ENCODE measurements around the gene SERPINA4. TPM values are rescaled to one million over a fixed set of nuclear protein-coding genes. Genes with fewer than 3 reads are reported as not detected.

Gene SERPINA4
- polyA plus RNA-seq, 1 of the 3 experiments (the other 2 are of a cell fraction), result not detected

DNA sequence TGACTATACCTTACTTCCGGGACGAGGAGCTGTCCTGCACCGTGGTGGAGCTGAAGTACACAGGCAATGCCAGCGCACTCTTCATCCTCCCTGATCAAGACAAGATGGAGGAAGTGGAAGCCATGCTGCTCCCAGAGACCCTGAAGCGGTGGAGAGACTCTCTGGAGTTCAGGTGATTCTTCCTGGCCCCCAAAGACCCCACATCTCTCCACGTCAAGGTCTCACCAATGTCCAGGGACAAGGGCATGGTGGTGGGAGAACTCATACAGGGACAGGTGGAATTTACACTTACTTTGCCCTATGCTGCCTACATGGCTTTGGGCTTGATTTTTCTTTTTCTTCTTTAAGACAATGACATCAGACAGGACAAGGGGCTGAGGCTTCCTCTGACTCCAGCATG lies 58.1 kb downstream of the SERPINA4 start:
- H3K9me3 ChIP-seq, result peaks cover 8% of the 10 kb centered on the region; the same call in 1 of the 2 replicates
- CTCF ChIA-PET, result no interaction called here
- 10% methylated on average over 6 of the region's 6 CpGs for WGBS (ENCODE audit: low lambda C conversion rate)
- H3K4me2 ChIP-seq, result no peak overlapping the region
- no peaks in the 10 kb centered on the region for H4K20me1 ChIP-seq (ENCODE audit: insufficient read depth)
- no peaks in the 10 kb centered on the region for H3K79me2 ChIP-seq (ENCODE audit: insufficient read depth)
- no peaks in the 10 kb centered on the region for H3K36me3 ChIP-seq (replicated peaks in 1 of 2; ENCODE audit: control insufficient read depth in 1 of 2, insufficient read depth in 2 of 2, low read length in 1 of 2)
- no peak overlapping the region for H3K27ac ChIP-seq (ENCODE audit: low read depth in 2 of 2, low read length in 1 of 2)
- H2AFZ ChIP-seq (ENCODE audit: low read depth), result no peak overlapping the region
- H3F3A ChIP-seq (replicated peaks; ENCODE audit: insufficient read depth), result no peaks in the 10 kb centered on the region
- H3K4me1 ChIP-seq (ENCODE audit: control insufficient read depth in 1 of 2, insufficient read depth in 2 of 2, low read depth in 1 of 2, low read length in 1 of 2), result no peaks in the 10 kb centered on the region
- no peaks in the 10 kb centered on the region for H3K27me3 ChIP-seq (ENCODE audit: insufficient read depth)
- no peak overlapping the region for H3K9ac ChIP-seq
- POLR2A ChIA-PET, result no interaction called here
- H3K4me3 ChIP-seq (ENCODE audit: low read depth in 2 of 2, low read length in 1 of 2), result no peak overlapping the region
- DNase-seq, result no peak
- no peaks in the 10 kb centered on the region for H3K9me2 ChIP-seq
- no peak for TF ChIP-seq POLR2AphosphoS5 (IDR thresholded peaks at IDR 0.05; ENCODE audit: low read depth, low read length)
- TF ChIP-seq RFX5 (IDR thresholded peaks at IDR 0.05; ENCODE audit: low read length), result no peak
- TF ChIP-seq JUND (IDR thresholded peaks at IDR 0.05), result no peak
- no peak for TF ChIP-seq YY1 (IDR thresholded peaks at IDR 0.05; ENCODE audit: low read depth)
- TF ChIP-seq, protein P1, sequence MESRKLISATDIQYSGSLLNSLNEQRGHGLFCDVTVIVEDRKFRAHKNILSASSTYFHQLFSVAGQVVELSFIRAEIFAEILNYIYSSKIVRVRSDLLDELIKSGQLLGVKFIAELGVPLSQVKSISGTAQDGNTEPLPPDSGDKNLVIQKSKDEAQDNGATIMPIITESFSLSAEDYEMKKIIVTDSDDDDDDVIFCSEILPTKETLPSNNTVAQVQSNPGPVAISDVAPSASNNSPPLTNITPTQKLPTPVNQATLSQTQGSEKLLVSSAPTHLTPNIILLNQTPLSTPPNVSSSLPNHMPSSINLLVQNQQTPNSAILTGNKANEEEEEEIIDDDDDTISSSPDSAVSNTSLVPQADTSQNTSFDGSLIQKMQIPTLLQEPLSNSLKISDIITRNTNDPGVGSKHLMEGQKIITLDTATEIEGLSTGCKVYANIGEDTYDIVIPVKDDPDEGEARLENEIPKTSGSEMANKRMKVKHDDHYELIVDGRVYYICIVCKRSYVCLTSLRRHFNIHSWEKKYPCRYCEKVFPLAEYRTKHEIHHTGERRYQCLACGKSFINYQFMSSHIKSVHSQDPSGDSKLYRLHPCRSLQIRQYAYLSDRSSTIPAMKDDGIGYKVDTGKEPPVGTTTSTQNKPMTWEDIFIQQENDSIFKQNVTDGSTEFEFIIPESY (IDR thresholded peaks at IDR 0.05; ENCODE audit: borderline replicate concordance, low read depth), result no peak
- no peak for TF ChIP-seq FOXM1 (IDR thresholded peaks at IDR 0.05; ENCODE audit: low read depth)
- no peak for TF ChIP-seq EP300 (IDR thresholded peaks at IDR 0.05; ENCODE audit: borderline replicate concordance in 1 of 2, low read depth in 1 of 2, low read length in 1 of 2)
- no peak for TF ChIP-seq FOXJ3 (CRISPR knock-in tag; IDR thresholded peaks at IDR 0.05)
- no peak for TF ChIP-seq MAX (IDR thresholded peaks at IDR 0.05; ENCODE audit: low read depth)
- no peak for TF ChIP-seq IRF3 (IDR thresholded peaks at IDR 0.05; ENCODE audit: low read depth, low read length)
- no peak for TF ChIP-seq TEAD4 (IDR thresholded peaks at IDR 0.05; ENCODE audit: borderline replicate concordance, insufficient read depth)

Other genes starting within 250 kb of the SERPINA4 start
- 0.46 and 0.65 TPM in 2 replicates for gene SERPINA6, start 238.1 kb upstream of the SERPINA4 start, polyA plus RNA-seq (2012; rRNA removed)
- not detected in 2 replicates for gene SERPINA2, start 194.7 kb upstream of the SERPINA4 start, polyA plus RNA-seq (2012; rRNA removed)
- gene SERPINA1, start 172.8 kb upstream of the SERPINA4 start, polyA plus RNA-seq (2012; rRNA removed), result 10.5 and 11.3 TPM in 2 replicates
- gene SERPINA11, start 108.6 kb upstream of the SERPINA4 start, polyA plus RNA-seq (2012; rRNA removed), result not detected in 2 replicates
- not detected in 2 replicates for gene SERPINA9, start 85.2 kb upstream of the SERPINA4 start, polyA plus RNA-seq (2012; rRNA removed)
- gene SERPINA12, start 52.0 kb upstream of the SERPINA4 start, polyA plus RNA-seq (2012; rRNA removed), result not detected in 2 replicates
- 0.08 and 0.13 TPM in 2 replicates for gene SERPINA5, start 20.0 kb downstream of the SERPINA4 start, polyA plus RNA-seq (2012; rRNA removed)
- 0.25 and 0.45 TPM in 2 replicates for gene SERPINA3, start 50.9 kb downstream of the SERPINA4 start, polyA plus RNA-seq (2012; rRNA removed)
- gene GSC, start 208.7 kb downstream of the SERPINA4 start, polyA plus RNA-seq (2012; rRNA removed), result 0.75 and 1.3 TPM in 2 replicates

All from SK-N-SH (cell line).